Activated T-helper 2 cell treated with anti-CD3 and anti-CD28 coated beads, Interferon-gamma antibody, Interleukin-2, Interleukin-4, amounts not matched to agents 10 μg/mL and 5 μg/mL and 100 μg/mL, durations not matched to agents 14 hours and 24 hours and 36 hours (primary cell): ENCODE results near the gene COL19A1. TPM values are rescaled to one million over a fixed set of nuclear protein-coding genes. Genes with fewer than 3 reads are reported as not detected.
"Not testable (repeated sequence)": the region's sequence is repeated elsewhere in the genome, so short reads cannot be mapped to it uniquely, and the experiment has no call there.

Experiments
- DNase-seq: peaks from one replicate; pipeline ENCODE4 v3.0.0; 2021; ENCODE audit warnings: low spot score
- H3K27ac Mint-ChIP-seq: one replicate; pipeline ENCODE4 v1.8.0; 2021; ENCODE audit warnings: mixed read lengths
- H3K27me3 Mint-ChIP-seq: one replicate; pipeline ENCODE4 v1.8.0; 2021; ENCODE audit warnings: low read depth, mixed read lengths
- H3K36me3 Mint-ChIP-seq: one replicate; pipeline ENCODE4 v1.8.0; 2021; ENCODE audit warnings: low read depth, mixed read lengths
- H3K4me1 Mint-ChIP-seq: one replicate; pipeline ENCODE4 v1.8.0; 2021; ENCODE audit warnings: low read depth, mixed read lengths
- H3K4me3 Mint-ChIP-seq: one replicate; pipeline ENCODE4 v1.8.0; 2021; ENCODE audit warnings: low read depth, mild to moderate bottlenecking, moderate library complexity, mixed read lengths
- H3K9me3 Mint-ChIP-seq: one replicate; pipeline ENCODE4 v1.8.0; 2021; ENCODE audit warnings: mixed read lengths
- intact Hi-C: fragments of 100-400 bp; cut with micrococcal nuclease; formaldehyde crosslinking; loops from one replicate; pipeline ENCODE4 v1.15.1; 2023
- total RNA-seq: library from RNA; stranded (reverse); gene quantifications from 2 replicates; pipeline ENCODE4 v1.2.3, GENCODE V29; 2022

COL19A1 gene
- total RNA-seq, 1 donor from 2014 or later, result 0.14 TPM

- DNase-seq, intact Hi-C loops, H3K27ac Mint-ChIP-seq: not testable (repeated sequence)
Observed at GRCh38 chr6:70023201-70023600, 156.8 kb downstream of the COL19A1 start.

GRCh38 chr6:70028246-70028645 is 161.9 kb downstream of the COL19A1 start:
- Mint-ChIP-seq H3K4me3 (no peak overlapping the region), H3K27ac (no peak overlapping the region), H3K27me3 (no peaks in the 10 kb centered on the region), H3K9me3 (no peaks in the 10 kb centered on the region), H3K36me3 (no peaks in the 10 kb centered on the region), H3K4me1 (no peaks in the 10 kb centered on the region)
- intact Hi-C loops, result no loop called here
- DNase-seq, result no peak

More at GRCh38 chr6:70023201-70023600, 156.8 kb downstream of the COL19A1 start:
- not testable (repeated sequence) for H3K36me3 Mint-ChIP-seq, H3K9me3 Mint-ChIP-seq, H3K4me1 Mint-ChIP-seq, H3K27me3 Mint-ChIP-seq, H3K4me3 Mint-ChIP-seq

GRCh38 chr6:70028926-70029325 is 162.6 kb downstream of the COL19A1 start:
- no peak for DNase-seq
- Mint-ChIP-seq H3K4me1 (no peaks in the 10 kb centered on the region), H3K4me3 (no peak overlapping the region), H3K27me3 (no peaks in the 10 kb centered on the region), H3K9me3 (no peaks in the 10 kb centered on the region), H3K36me3 (no peaks in the 10 kb centered on the region), H3K27ac (no peak overlapping the region)
- intact Hi-C loops, result no loop called here

- no peak overlapping the region for H3K4me3 Mint-ChIP-seq
- no peaks in the 10 kb centered on the region for H3K36me3 Mint-ChIP-seq
- intact Hi-C loops, result no loop called here
- H3K9me3 Mint-ChIP-seq, result no peaks in the 10 kb centered on the region
- H3K4me1 Mint-ChIP-seq, result no peaks in the 10 kb centered on the region
- no peaks in the 10 kb centered on the region for H3K27me3 Mint-ChIP-seq
- H3K27ac Mint-ChIP-seq, result no peak overlapping the region
- no peak for DNase-seq
Observed at GRCh38 chr6:70033781-70034180, 167.4 kb downstream of the COL19A1 start.

GRCh38 chr6:70037445-70037844 is 171.1 kb downstream of the COL19A1 start:
- Mint-ChIP-seq H3K27ac (no peak overlapping the region), H3K9me3 (no peaks in the 10 kb centered on the region), H3K4me3 (no peak overlapping the region), H3K36me3 (no peaks in the 10 kb centered on the region), H3K27me3 (no peaks in the 10 kb centered on the region), H3K4me1 (no peaks in the 10 kb centered on the region)
- no peak for DNase-seq
- intact Hi-C loops, result no loop called here

GRCh38 chr6:70040766-70041165 is 174.4 kb downstream of the COL19A1 start:
- intact Hi-C loops, result no loop called here
- H3K4me1 Mint-ChIP-seq, result no peaks in the 10 kb centered on the region
- no peak overlapping the region for H3K4me3 Mint-ChIP-seq
- DNase-seq, result no peak
- H3K27me3 Mint-ChIP-seq, result no peaks in the 10 kb centered on the region
- H3K36me3 Mint-ChIP-seq, result no peaks in the 10 kb centered on the region
- no peaks in the 10 kb centered on the region for H3K9me3 Mint-ChIP-seq
- no peak overlapping the region for H3K27ac Mint-ChIP-seq

GRCh38 chr6:70041411-70041810 is 175.1 kb downstream of the COL19A1 start:
- DNase-seq, result no peak
- no peak overlapping the region for H3K27ac Mint-ChIP-seq
- intact Hi-C loops, result no loop called here
- no peaks in the 10 kb centered on the region for H3K4me1 Mint-ChIP-seq
- no peaks in the 10 kb centered on the region for H3K36me3 Mint-ChIP-seq
- H3K9me3 Mint-ChIP-seq, result no peaks in the 10 kb centered on the region
- no peaks in the 10 kb centered on the region for H3K27me3 Mint-ChIP-seq
- no peak overlapping the region for H3K4me3 Mint-ChIP-seq

GRCh38 chr6:70045413-70045812 is 179.1 kb downstream of the COL19A1 start:
- Mint-ChIP-seq H3K4me1 (no peaks in the 10 kb centered on the region), H3K27me3 (no peaks in the 10 kb centered on the region), H3K36me3 (no peaks in the 10 kb centered on the region), H3K9me3 (no peaks in the 10 kb centered on the region), H3K4me3 (no peak overlapping the region), H3K27ac (no peak overlapping the region)
- intact Hi-C loops, result no loop called here
- no peak for DNase-seq

- Mint-ChIP-seq H3K36me3 (no peaks in the 10 kb centered on the region), H3K4me1 (no peaks in the 10 kb centered on the region), H3K27me3 (no peaks in the 10 kb centered on the region), H3K27ac (no peak overlapping the region), H3K9me3 (no peaks in the 10 kb centered on the region), H3K4me3 (no peak overlapping the region)
- no peak for DNase-seq
- intact Hi-C loops, result no loop called here
Observed at GRCh38 chr6:70051197-70052124, 185.1 kb downstream of the COL19A1 start.

GRCh38 chr6:70059039-70059719 is 192.8 kb downstream of the COL19A1 start:
- H3K27me3 Mint-ChIP-seq, result no peaks in the 10 kb centered on the region
- H3K4me1 Mint-ChIP-seq, result no peaks in the 10 kb centered on the region
- H3K36me3 Mint-ChIP-seq, result no peaks in the 10 kb centered on the region
- no peak for DNase-seq
- no peak overlapping the region for H3K4me3 Mint-ChIP-seq
- no peaks in the 10 kb centered on the region for H3K9me3 Mint-ChIP-seq
- no peak overlapping the region for H3K27ac Mint-ChIP-seq
- intact Hi-C loops, result no loop called here

- H3K36me3 Mint-ChIP-seq, result no peaks in the 10 kb centered on the region
- no peak overlapping the region for H3K27ac Mint-ChIP-seq
- H3K4me1 Mint-ChIP-seq, result no peaks in the 10 kb centered on the region
- DNase-seq, result no peak
- H3K27me3 Mint-ChIP-seq, result no peaks in the 10 kb centered on the region
- intact Hi-C loops, result no loop called here
- H3K9me3 Mint-ChIP-seq, result no peaks in the 10 kb centered on the region
- no peak overlapping the region for H3K4me3 Mint-ChIP-seq
Observed at GRCh38 chr6:70060680-70061079, 194.3 kb downstream of the COL19A1 start.

- DNase-seq, result no peak
- Mint-ChIP-seq H3K36me3 (no peaks in the 10 kb centered on the region), H3K4me1 (no peaks in the 10 kb centered on the region), H3K27ac (no peak overlapping the region), H3K9me3 (no peaks in the 10 kb centered on the region), H3K4me3 (no peak overlapping the region), H3K27me3 (no peaks in the 10 kb centered on the region)
- intact Hi-C loops, result no loop called here
Observed at GRCh38 chr6:70061546-70061945, 195.2 kb downstream of the COL19A1 start.

- intact Hi-C loops, result no loop called here
- H3K27me3 Mint-ChIP-seq, result no peaks in the 10 kb centered on the region
Observed at GRCh38 chr6:70062010-70062409, 195.7 kb downstream of the COL19A1 start.

More at GRCh38 chr6:70062010-70062409, 195.7 kb downstream of the COL19A1 start:
- Mint-ChIP-seq H3K4me1 (no peaks in the 10 kb centered on the region), H3K9me3 (no peaks in the 10 kb centered on the region), H3K27ac (no peak overlapping the region), H3K4me3 (no peak overlapping the region), H3K36me3 (no peaks in the 10 kb centered on the region)
- DNase-seq, result no peak
